ENCODE results near the gene SLC25A13. TPM values are rescaled to one million over a fixed set of nuclear protein-coding genes. Genes with fewer than 3 reads are reported as not detected.

Gene SLC25A13
- total RNA-seq, 1 donor from 2014 or later = 30.5 TPM

DNA sequence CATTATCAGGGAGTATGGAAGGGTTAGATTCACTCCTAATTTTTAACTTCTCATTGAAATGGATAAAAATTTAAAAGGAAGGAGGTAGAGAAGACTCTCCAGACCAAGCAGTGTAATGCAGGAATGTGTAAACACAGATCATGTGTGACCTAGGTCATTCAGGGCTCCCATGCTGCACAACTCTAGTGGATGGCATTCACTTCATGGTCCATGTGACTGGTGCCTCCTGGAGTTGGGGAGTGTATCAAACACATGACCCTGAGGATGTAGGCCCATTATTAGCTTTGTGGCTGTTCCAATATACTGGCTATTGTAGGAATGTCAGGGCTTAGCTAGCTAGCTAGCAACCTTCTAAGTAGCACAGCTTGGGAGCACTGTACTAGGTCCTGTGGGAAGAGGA is 109.9 kb downstream of the SLC25A13 start:
- DNase-seq (ENCODE audit: low spot score) = no peak

- DNase-seq (ENCODE audit: low spot score) = no peak
Measured at GRCh38 chr7:96205665-96206064, 116.2 kb downstream of the SLC25A13 start.

GRCh38 chr7:96204601-96205000 is 117.3 kb downstream of the SLC25A13 start:
- DNase-seq (ENCODE audit: low spot score) = no peak

- no peak for DNase-seq (ENCODE audit: low spot score)
Measured at GRCh38 chr7:96203786-96204185, 118.1 kb downstream of the SLC25A13 start.

DNA sequence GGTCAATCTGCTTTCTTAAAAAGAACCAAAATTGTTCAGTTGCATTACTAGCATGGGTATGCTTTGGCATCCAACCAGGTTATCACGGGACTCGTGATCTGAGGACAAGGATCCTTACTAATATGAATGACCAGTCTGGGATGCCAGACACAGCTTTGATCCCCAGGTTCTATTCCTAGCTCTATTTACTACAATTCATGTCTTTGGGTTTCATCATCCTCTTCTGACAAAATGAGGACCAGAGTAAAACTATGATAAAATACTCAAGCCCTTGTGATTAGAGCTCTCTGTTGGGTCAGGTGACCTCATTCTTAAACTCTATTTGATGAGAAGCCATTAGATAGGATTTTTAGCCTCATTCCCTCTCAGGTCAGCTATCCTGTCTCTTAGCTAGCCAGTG is 119.8 kb downstream of the SLC25A13 start:
- no peak for DNase-seq (ENCODE audit: low spot score)

- no peak for DNase-seq (ENCODE audit: low spot score)
Measured at GRCh38 chr7:96200740-96201139, 121.2 kb downstream of the SLC25A13 start.

GRCh38 chr7:96199421-96199820 is 122.5 kb downstream of the SLC25A13 start:
- no peak for DNase-seq (ENCODE audit: low spot score)

DNA sequence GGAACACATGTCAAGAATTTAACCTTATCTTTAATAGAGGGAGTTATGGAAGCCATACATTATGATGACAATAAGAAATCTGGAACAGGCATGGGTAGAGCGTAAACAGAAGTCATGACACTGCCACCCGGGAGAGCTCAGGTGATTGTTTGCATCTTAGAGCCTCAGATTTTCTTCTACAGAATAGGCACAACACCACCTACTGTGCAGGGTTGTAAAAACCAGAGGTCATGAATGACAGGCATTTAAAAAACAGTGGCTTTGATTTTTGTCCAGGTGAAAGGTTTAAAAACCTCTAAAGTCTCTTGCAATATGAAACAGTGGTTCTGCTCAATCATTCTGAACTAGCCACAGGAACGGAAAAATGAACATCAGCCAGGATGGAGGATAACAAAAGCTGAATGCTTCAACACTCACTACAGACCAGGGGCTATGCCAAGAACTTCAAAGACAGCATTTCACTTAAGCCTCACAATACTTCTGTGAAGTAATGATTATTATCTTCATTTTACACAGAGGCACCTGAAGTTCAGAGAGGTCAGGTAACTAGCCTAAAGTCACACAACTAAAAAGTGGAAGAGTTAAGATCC is 123.8 kb downstream of the SLC25A13 start:
- DNase-seq (ENCODE audit: low spot score) = no peak

DNA sequence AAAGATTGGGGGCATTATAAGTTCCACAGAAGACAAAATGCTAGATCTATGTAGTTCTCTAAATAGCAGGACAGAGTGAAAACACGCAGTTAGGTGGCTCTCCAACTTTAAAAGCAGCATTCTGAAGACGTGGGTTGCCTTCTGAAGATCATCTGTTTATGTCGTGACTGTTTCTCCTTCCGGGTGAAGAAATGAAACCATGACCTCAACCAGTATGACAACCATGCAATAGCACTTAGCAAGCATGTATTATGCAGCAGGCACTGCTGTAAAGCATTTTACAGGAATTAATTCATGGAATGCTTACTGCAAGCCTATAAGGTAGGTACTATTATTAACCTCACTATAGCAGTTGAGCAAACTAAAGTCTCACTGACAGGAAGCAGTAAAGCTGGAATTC is 125.2 kb downstream of the SLC25A13 start:
- DNase-seq (ENCODE audit: low spot score) = no peak

- DNase-seq (ENCODE audit: low spot score) = no peak
Measured at GRCh38 chr7:96189129-96189820, 132.6 kb downstream of the SLC25A13 start.

- DNase-seq (ENCODE audit: low spot score) = no peak
Measured at GRCh38 chr7:96188591-96188991, 133.3 kb downstream of the SLC25A13 start.

DNA sequence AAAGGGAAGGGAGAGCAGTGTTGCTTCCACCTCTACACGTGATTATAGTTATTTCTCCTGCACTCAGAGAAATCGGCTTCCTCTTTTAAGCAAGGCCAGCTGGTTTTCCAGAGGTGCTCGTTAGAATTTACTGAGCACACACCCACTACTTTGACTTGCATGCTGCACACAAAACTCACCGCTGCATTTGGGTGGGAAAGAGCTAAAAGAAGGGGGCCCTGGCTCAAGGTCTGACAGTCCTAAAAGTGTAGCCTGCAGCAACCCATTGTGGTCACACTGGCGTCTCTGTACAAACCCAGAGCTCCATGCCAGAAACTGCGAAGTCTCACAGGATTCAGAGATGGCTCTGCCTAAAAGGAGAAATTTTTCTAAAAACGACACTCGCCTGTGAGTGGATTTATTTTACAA is 133.7 kb downstream of the SLC25A13 start:
- DNase-seq (ENCODE audit: low spot score) = no peak

GRCh38 chr7:96187735-96188134 is 134.2 kb downstream of the SLC25A13 start:
- no peak for DNase-seq (ENCODE audit: low spot score)

DNA sequence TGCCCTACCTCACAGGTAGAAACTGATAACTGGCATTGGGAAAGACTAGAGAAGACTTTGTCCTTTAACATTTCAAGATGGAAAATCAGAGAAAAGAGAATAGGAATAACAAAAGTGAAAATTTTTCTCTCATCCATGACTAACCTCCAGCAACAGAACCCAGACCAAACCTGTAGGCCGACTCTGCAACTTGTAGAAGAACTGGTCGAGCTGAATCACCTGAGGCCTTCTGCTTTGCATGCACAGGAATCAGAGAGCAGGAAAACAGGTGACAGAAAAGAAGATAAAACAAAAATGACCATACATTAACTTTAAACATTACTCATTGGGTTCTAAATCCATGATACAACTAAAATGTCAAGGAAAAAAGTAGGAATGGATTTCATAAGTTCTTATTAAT is 137.1 kb downstream of the SLC25A13 start:
- no peak for DNase-seq (ENCODE audit: low spot score)

GRCh38 chr7:96183163-96183670 is 138.7 kb downstream of the SLC25A13 start:
- DNase-seq (ENCODE audit: low spot score) = no peak

- no peak for DNase-seq (ENCODE audit: low spot score)
Measured at GRCh38 chr7:96182424-96183158, 139.3 kb downstream of the SLC25A13 start.

- DNase-seq (ENCODE audit: low spot score) = no peak
Measured at GRCh38 chr7:96181174-96181573, 140.7 kb downstream of the SLC25A13 start.

- DNase-seq (ENCODE audit: low spot score) = no peak
Measured at GRCh38 chr7:96179837-96180236, 142.1 kb downstream of the SLC25A13 start.

DNA sequence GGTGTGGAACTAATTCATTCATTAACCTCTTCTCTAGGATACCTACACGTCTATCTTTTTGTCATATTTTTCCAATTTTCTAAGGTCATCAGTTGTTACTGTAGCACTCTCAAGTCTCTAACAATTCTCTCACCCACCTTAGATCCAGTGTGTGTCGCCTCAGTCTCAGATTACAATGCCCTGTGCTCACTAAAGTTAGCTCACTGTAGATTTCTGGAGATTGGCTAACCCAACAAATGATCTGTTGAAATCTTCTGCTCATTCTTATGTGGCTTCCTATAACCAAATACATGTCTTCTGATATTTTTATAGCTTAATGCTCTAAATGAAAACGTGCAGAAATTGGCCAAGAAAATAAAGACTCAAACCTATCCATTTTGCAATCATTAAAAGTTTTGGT is 142.6 kb downstream of the SLC25A13 start:
- DNase-seq (ENCODE audit: low spot score) = no peak

DNA sequence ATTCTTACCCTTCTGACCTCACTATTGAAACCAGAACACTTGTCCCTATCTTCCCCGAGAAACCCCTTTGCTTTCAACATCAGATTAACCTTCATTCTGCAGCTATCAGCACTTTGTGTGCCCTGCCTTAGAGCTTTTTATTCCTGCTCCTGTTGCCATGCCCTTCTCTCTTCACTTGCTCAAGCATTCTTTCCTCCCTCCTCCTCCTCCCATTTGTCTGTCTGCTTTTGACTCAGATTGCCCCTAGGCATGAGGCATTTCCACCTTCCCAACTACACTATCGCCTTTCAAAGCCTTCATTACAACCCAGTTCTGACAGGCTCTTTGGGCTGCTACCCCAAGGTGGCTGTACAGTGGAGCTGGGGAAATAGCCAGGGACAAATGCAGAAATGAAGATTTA is 143.3 kb downstream of the SLC25A13 start:
- DNase-seq (ENCODE audit: low spot score) = no peak

GRCh38 chr7:96177353-96177752 is 144.5 kb downstream of the SLC25A13 start:
- no peak for DNase-seq (ENCODE audit: low spot score)

DNA sequence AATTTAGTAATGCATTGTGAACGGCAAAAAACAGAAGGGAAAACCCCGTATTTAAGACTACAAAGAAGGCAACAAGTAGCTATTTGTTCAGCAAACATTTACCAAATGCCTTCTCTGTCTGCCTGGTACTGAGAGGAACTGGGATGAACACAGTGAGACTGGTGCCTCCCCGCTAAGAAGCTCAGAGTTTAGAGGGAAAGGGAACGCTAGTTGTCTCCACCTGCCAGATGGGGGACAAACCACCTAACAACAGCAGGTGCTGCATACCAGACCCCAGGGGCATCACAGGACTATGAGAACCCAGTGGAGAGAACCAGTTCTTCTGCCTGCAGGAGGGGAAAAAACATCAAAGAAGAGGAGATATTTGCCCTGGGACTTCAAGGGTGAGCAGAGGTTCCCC is 147.1 kb downstream of the SLC25A13 start:
- DNase-seq (ENCODE audit: low spot score) = no peak
